Activated T-cell treated with anti-CD3 and anti-CD28 coated beads for 4 hours (primary cell): ENCODE measurements around the gene SLC22A17.
"Not testable (repeated sequence)": the region's sequence is repeated elsewhere in the genome, so short reads cannot be mapped to it uniquely, and the experiment has no call there.

ENCODE experiments used
- DNase-seq: peaks from one replicate; pipeline ENCODE4 v3.0.0-alpha.2; 2020

Gene SLC22A17

DNA sequence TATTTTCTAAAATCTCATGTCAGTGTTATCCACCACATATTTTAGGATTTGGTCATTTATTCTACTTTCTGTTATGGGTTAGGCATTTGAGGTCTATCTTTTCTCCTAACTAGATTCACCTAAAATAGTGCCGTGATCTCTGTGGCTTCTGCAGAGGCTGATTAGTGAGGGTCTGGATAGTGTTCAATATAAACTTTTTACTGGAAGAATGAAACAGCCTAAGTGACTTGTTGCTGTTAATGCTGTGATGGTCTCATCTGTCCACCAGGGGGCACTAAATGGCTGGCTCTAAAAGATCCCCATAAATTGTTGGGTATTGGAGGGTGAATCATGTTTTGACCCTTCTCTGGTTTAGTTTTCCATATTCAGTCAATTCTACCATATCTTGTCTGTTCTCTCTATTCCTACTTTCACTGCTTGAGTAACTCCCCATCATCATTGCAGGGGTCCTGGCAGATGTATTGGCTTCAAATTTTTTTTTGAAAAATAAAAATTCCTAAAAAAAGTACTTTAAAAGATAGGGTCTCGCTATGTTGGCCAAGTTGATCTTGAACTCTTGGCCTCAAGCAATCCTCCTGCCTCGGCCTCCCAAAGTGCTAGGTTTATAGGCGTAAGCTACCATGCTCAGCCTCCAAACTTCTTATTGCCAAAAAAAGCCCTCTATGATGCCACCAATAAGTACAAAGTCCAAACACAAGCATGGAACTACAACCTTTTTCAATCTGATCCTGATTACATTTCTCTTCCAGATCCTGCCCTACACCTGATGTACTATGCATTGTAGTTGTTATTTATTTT lies 24.5 kb downstream of the SLC22A17 start:
- peak; percentile 65 for DNase-seq

GRCh38 chr14:23326491-23327332 lies 26.0 kb downstream of the SLC22A17 start:
- DNase-seq = no peak

DNA sequence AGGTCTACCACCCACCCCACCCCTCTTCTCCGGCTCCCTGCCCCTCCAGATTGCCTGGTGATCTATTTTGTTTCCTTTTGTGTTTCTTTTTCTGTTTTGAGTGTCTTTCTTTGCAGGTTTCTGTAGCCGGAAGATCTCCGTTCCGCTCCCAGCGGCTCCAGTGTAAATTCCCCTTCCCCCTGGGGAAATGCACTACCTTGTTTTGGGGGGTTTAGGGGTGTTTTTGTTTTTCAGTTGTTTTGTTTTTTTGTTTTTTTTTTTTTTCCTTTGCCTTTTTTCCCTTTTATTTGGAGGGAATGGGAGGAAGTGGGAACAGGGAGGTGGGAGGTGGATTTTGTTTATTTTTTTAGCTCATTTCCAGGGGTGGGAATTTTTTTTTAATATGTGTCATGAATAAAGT lies 26.9 kb downstream of the SLC22A17 start:
- DNase-seq = not testable (repeated sequence)

DNA sequence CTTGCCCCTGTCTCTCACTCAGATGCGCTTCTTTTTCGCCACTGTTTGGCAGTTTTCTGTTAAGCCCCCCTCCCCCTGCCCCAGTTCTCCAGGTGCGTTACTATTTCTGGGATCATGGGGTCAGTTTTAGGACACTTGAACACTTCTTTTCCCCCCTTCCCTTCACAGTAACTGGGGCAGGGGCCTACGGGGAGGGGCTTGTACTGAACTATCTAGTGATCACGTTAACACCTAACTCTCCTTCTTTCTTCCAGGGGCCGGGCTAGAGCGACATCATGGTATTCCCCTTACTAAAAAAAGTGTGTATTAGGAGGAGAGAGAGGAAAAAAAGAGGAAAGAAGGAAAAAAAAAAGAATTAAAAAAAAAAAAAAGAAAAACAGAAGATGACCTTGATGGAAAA lies 27.7 kb downstream of the SLC22A17 start:
- DNase-seq = no peak

GRCh38 chr14:23324455-23324846 lies 28.2 kb downstream of the SLC22A17 start:
- DNase-seq = no peak

DNA sequence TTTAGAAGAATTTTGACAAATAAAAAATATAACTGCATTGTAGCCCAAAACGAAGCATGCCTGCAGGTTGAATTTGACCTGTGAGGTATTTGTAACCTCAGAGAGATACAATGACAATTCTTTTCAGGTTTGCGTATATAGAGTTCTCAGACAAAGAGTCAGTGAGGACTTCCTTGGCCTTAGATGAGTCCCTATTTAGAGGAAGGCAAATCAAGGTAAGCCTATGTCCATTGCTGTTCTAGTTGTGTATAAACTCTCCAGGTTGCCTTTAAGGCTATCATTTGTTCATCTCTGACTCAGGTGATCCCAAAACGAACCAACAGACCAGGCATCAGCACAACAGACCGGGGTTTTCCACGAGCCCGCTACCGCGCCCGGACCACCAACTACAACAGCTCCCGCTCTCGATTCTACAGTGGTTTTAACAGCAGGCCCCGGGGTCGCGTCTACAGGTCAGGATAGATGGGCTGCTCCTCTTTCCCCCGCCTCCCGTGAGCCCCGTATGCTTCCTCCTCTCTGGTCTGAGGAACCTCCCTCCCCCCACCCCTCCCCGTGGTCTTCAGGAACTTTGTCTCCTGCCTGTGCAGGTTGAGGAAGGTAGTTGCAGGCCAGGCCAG lies 28.7 kb downstream of the SLC22A17 start:
- DNase-seq = no peak

- no peak for DNase-seq
Observed at GRCh38 chr14:23322568-23323517, 29.8 kb downstream of the SLC22A17 start.

DNA sequence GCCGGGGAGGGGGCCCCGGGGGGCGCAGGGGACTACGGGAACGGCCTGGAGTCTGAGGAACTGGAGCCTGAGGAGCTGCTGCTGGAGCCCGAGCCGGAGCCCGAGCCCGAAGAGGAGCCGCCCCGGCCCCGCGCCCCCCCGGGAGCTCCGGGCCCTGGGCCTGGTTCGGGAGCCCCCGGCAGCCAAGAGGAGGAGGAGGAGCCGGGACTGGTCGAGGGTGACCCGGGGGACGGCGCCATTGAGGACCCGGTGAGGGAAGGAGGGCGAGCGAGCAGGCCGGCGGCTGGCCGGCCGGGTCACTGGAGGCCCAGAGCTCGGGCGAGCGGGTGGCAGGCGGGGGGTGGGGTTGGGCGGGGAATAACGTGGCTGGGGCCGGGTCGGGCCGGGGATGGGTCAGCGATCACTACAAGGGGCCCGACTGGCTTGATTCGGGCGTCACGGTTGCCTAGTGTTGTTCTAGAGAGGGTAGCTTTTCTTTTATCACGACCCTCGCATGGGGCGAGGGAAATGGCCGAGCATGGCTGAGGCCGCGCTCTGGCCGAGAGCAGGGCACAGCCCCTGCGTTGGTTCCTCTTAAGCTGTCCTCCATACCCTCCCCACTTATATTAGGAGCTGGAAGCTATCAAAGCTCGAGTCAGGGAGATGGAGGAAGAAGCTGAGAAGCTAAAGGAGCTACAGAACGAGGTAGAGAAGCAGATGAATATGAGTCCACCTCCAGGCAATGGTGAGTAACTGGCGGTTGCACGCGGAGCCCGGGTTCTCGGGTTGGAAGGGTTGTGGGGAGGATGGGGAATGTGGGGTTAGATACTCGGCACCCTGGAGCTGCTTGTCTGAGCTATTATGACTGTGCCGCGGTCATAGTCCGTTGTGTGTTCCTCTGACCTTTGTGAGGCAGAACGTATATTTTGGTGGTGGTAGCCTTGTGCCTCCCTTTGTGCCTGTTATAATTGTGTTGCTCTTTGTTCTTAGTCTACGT lies 30.8 kb downstream of the SLC22A17 start:
- DNase-seq = peak; percentile 38

GRCh38 chr14:23320584-23321571 lies 31.8 kb downstream of the SLC22A17 start, which contains the start of gene PABPN1:
Gene PABPN1 (plus strand): TSS chr14:23321457. CDS start chr14:23321470, 13 bp downstream.
- peak; percentile 92 for DNase-seq

DNA sequence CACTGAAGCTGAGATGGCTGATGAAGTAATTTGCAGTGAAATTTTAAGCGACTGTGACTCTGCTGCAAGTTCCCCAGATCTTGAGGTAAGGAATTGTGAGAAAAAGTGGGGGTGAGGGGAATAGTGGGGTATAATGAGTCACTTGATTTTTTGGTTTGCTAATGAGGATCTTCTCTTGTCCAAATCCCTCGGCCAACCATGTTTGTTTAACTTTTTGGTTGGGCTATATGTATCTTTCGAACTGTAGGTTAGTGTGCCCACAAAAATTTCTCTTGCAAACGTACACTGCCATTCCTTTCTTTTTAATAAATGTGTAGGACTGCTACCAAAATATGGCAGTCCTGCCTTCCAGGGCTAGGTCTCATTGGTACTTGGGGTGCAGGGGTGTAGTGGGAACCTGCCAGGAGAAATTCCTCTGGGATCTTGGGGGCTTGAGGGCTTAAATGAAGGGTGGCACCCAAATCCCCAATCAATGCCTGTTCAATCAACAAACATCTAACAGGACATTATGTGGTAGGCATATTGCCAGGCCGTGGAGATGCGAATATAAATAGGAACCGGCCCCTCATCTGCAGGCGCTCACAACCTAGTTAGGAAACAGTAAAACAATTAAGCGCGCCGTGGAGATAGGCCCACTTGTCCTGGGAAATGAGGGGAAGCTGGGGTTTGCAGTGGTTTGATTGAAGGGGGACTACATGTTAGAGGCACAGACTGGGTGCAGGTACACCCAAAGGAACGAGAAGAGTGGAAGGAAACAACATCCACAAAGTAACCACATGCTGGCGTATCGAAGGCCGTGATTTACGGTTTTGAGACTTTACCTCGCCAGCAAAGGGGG lies 32.7 kb downstream of the SLC22A17 start:
- DNase-seq = no peak

- no peak for DNase-seq
Observed at GRCh38 chr14:23316300-23316699, 36.4 kb downstream of the SLC22A17 start.

DNA sequence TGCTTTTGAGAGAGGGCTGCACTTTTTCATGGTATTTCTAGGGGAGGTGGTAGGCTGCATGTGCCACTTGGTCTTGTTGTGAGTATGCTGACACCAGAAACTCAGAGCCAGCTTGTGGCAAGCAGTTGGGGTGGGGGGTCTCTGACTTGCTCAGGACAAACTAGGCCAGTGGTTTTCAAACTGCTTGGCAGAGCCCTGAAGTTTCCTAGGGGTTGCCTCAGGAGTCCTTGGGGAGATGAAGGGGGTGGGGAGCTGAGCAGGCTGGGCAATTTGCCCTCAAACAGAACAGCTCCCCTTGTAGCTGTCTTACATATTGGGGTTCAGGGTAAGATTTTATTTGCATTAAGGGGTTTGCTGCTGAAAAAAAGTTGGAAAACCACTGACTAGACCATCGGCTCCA lies 42.1 kb downstream of the SLC22A17 start:
- no peak for DNase-seq

DNA sequence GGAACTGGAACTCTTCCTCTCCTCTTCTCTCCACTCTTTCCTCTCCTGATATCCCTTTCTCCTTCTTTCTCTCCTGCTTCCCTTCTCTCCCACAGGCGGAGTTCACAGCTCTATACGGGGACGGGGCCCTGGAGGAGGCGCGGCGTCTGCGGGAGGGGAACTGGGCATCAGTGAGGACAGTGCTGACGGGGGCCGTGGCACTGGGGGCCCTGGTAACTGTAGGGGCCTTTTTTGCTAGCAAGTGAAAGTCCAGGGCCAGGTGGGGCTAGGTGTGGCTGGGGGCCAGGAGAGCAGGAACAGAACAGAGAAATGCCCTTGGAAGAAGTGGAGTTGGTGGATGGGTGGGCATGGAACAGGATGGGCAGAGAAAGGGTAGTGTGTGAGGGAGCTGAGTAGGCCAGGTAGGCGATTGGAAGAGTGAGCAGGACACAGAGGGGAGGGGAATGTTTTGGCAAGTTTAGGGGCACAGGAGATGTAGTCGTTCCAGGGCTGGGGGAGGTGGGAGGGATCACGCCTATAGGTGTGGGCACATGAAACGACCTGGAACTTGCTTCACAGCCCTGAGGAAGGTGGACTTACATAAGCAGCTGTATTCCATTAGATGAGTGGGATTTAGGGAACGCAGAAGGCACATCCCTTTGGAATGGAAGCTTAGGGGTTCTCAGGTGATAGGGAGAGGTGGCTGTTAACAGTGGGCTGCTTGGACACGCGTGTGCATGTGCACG lies 43.8 kb downstream of the SLC22A17 start:
- no peak for DNase-seq

DNA sequence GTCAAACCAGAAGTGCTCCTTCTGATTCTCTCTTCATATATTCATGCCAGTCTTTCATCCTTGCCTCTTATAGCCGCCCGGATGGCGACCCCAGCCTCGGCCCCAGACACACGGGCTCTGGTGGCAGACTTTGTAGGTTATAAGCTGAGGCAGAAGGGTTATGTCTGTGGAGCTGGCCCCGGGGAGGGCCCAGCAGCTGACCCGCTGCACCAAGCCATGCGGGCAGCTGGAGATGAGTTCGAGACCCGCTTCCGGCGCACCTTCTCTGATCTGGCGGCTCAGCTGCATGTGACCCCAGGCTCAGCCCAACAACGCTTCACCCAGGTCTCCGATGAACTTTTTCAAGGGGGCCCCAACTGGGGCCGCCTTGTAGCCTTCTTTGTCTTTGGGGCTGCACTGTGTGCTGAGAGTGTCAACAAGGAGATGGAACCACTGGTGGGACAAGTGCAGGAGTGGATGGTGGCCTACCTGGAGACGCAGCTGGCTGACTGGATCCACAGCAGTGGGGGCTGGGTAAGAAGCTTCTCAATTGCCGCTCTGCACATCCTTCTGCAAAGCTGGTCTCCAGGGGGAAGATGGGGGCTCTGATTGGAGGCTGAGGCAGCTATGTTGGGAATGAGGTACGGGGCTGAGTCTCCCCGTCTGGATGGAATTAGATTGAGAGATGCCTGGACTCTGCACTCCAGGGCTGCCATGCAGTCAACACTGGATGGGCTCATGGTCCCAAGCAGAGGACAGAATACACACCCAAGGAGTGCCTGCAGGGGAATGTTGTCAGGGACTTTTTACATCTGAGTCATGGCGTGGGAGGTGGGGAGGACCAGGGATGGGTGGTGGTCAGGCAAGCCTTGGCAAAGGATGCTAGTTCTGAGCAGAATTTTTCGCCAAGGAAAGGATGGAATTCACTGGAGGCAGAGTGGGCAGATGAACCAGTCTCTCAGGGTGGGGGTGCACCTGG lies 44.7 kb downstream of the SLC22A17 start:
- DNase-seq = no peak

DNA sequence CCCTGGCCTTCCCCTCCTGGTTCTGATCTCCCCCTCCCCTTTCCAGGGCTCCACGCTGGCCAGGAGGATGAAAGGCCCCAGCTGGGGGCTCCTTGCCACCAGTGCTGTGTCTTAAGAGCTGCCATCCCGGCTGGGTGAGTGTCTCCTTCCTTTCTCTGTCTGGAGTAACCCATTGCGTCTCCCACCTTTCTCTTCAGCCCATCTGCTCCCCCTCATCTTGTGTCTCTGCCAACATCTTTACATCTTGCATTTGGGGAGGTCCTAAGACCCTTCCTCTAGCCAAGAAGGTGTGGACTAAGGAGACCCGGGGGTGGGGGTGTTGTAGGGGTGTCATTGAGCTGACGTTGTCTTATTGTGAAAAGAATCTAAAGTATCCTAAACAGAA lies 45.5 kb downstream of the SLC22A17 start:
- no peak for DNase-seq

- DNase-seq = no peak
Observed at GRCh38 chr14:23306412-23307145, 46.1 kb downstream of the SLC22A17 start, which contains the start of gene BCL2L2. Gene BCL2L2 (plus strand): TSS chr14:23306833. CDS start chr14:23307768, 935 bp downstream.
